Measurements from ENCODE around the gene ZRANB3. TPM values are rescaled to one million over a fixed set of nuclear protein-coding genes. Genes with fewer than 3 reads are reported as not detected.

The ZRANB3 gene
- total and polyA plus RNA-seq, 2 of the 13 experiments (the other 11 are each of a cell fraction or from before 2014, with no cell fraction given), result 5.8 to 25.2 TPM

DNA sequence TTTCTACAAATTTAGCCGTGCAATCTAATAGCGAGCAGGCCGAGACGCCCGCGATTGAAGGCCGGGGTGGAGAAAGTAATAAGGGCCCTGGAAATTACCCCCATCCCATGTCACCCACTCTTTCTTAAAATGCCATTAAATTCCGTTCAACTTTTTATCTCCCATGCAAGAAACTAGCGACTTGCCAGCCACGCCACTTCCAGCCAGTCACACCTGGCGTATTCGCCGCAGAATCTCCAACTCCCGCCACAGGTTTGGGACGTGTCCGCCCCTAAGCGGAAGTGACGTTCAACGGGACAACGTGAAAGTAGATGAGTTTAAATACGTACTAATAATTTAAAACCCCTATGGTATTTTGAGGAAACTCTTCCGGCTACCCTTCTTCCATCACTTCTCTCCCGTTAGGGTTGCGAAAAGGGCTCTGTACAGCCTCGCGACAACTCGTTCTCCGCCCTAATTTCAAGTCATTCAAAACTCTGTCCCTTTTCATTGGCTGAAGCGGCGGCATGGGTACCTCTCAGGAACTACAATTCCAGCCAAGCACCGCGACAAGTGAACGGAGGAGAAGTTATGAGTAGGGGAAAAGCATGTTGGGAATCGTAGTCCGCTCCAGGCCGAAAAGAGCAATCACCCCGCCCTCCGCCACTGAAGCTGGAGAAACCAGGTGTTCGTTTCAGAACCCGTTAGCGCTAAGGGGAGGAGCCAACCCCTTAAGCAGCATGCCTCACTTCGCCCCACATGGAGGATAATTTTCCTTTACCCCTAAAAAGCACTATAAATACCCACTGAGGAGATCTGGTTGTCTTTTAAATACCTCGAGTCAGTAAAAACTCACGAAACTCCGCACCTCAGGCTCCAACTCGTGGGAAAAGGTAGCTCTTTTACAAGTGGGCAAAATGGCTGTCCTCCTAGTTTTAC is at the start of gene ZRANB3 (continued):
- TF ChIP-seq SNAPC2 (CRISPR knock-in tag; IDR thresholded peaks at IDR 0.05) (peak; percentile 23; the same call in 1 of the 2 replicates), TMF1 (CRISPR knock-in tag; IDR thresholded peaks at IDR 0.05; ENCODE audit: low read depth) (peak; percentile 66; the same call in 1 of the 2 replicates), ZSCAN21 (CRISPR knock-in tag; IDR thresholded peaks at IDR 0.05; ENCODE audit: borderline replicate concordance) (0 out of 2 replicates have a peak, but pooled peaks have one; percentile 47), EP300 (IDR thresholded peaks at IDR 0.05; ENCODE audit: low read depth in 2 of 2, low read length in 2 of 2) (no peak), EP300 (CRISPR knock-in tag; IDR thresholded peaks at IDR 0.05; ENCODE audit: borderline replicate concordance) (no peak), ZNF10 (CRISPR knock-in tag; IDR thresholded peaks at IDR 0.05; ENCODE audit: borderline replicate concordance, low read depth) (no peak), SALL2 (CRISPR knock-in tag; IDR thresholded peaks at IDR 0.05) (no peak), PRPF4 (IDR thresholded peaks at IDR 0.05; ENCODE audit: low read depth, low read length, poor library complexity, severe bottlenecking) (no peak), TAF15 (IDR thresholded peaks at IDR 0.05; ENCODE audit: low read depth, low read length, poor library complexity, severe bottlenecking) (no peak), NCOA1 (CRISPR knock-in tag; IDR thresholded peaks at IDR 0.05) (no peak), ZSCAN20 (CRISPR knock-in tag; IDR thresholded peaks at IDR 0.05; ENCODE audit: borderline replicate concordance) (0 out of 2 replicates have a peak, but pooled peaks have one; percentile 27), MXD4 (CRISPR knock-in tag; IDR thresholded peaks at IDR 0.05) (peak; percentile 80)
- TF ChIP-seq, protein P1, sequence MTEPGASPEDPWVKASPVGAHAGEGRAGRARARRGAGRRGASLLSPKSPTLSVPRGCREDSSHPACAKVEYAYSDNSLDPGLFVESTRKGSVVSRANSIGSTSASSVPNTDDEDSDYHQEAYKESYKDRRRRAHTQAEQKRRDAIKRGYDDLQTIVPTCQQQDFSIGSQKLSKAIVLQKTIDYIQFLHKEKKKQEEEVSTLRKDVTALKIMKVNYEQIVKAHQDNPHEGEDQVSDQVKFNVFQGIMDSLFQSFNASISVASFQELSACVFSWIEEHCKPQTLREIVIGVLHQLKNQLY (CRISPR knock-in tag; IDR thresholded peaks at IDR 0.05), result no peak
- TF ChIP-seq, protein P2, sequence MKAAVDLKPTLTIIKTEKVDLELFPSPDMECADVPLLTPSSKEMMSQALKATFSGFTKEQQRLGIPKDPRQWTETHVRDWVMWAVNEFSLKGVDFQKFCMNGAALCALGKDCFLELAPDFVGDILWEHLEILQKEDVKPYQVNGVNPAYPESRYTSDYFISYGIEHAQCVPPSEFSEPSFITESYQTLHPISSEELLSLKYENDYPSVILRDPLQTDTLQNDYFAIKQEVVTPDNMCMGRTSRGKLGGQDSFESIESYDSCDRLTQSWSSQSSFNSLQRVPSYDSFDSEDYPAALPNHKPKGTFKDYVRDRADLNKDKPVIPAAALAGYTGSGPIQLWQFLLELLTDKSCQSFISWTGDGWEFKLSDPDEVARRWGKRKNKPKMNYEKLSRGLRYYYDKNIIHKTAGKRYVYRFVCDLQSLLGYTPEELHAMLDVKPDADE (CRISPR knock-in tag; IDR thresholded peaks at IDR 0.05), result 0 out of 2 replicates have a peak, but pooled peaks have one; percentile 22
- TF ChIP-seq, protein P3, sequence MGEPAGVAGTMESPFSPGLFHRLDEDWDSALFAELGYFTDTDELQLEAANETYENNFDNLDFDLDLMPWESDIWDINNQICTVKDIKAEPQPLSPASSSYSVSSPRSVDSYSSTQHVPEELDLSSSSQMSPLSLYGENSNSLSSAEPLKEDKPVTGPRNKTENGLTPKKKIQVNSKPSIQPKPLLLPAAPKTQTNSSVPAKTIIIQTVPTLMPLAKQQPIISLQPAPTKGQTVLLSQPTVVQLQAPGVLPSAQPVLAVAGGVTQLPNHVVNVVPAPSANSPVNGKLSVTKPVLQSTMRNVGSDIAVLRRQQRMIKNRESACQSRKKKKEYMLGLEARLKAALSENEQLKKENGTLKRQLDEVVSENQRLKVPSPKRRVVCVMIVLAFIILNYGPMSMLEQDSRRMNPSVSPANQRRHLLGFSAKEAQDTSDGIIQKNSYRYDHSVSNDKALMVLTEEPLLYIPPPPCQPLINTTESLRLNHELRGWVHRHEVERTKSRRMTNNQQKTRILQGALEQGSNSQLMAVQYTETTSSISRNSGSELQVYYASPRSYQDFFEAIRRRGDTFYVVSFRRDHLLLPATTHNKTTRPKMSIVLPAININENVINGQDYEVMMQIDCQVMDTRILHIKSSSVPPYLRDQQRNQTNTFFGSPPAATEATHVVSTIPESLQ (CRISPR knock-in tag; conservative IDR thresholded peaks at IDR 0.05), result no peak; the same call in 1 of the 2 replicates
- TF ChIP-seq, protein P4, sequence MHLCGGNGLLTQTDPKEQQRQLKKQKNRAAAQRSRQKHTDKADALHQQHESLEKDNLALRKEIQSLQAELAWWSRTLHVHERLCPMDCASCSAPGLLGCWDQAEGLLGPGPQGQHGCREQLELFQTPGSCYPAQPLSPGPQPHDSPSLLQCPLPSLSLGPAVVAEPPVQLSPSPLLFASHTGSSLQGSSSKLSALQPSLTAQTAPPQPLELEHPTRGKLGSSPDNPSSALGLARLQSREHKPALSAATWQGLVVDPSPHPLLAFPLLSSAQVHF (CRISPR knock-in tag; IDR thresholded peaks at IDR 0.05), result no peak
- TF ChIP-seq, protein P5, sequence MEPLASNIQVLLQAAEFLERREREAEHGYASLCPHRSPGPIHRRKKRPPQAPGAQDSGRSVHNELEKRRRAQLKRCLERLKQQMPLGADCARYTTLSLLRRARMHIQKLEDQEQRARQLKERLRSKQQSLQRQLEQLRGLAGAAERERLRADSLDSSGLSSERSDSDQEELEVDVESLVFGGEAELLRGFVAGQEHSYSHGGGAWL (CRISPR knock-in tag; IDR thresholded peaks at IDR 0.05), result no peak
- TF ChIP-seq, protein P6, sequence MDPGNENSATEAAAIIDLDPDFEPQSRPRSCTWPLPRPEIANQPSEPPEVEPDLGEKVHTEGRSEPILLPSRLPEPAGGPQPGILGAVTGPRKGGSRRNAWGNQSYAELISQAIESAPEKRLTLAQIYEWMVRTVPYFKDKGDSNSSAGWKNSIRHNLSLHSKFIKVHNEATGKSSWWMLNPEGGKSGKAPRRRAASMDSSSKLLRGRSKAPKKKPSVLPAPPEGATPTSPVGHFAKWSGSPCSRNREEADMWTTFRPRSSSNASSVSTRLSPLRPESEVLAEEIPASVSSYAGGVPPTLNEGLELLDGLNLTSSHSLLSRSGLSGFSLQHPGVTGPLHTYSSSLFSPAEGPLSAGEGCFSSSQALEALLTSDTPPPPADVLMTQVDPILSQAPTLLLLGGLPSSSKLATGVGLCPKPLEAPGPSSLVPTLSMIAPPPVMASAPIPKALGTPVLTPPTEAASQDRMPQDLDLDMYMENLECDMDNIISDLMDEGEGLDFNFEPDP (CRISPR knock-in tag; conservative IDR thresholded peaks at IDR 0.05), result no peak

Data from HepG2 (cell line).